ENCODE results near the gene CSTPP1. TPM values are rescaled to one million over a fixed set of nuclear protein-coding genes. Genes with fewer than 3 reads are reported as not detected.

The CSTPP1 gene
- total RNA-seq, 1 donor from 2014 or later = 36.9 TPM

GRCh38 chr11:46966773-46967172 is 30.2 kb downstream of the CSTPP1 start:
- Mint-ChIP-seq H3K27ac (ENCODE audit: unreplicated experiment) (no peak overlapping the region), H3K9me3 (ENCODE audit: unreplicated experiment) (no peaks in the 10 kb centered on the region), H3K36me3 (ENCODE audit: unreplicated experiment) (peaks cover 7% of the 10 kb centered on the region), H3K4me3 (ENCODE audit: unreplicated experiment) (no peak overlapping the region), H3K27me3 (ENCODE audit: unreplicated experiment) (no peaks in the 10 kb centered on the region), H3K4me1 (ENCODE audit: unreplicated experiment) (no peaks in the 10 kb centered on the region)
- no peak for DNase-seq (ENCODE audit: extremely low spot score, unreplicated experiment)
- TF ChIP-seq, protein P1, sequence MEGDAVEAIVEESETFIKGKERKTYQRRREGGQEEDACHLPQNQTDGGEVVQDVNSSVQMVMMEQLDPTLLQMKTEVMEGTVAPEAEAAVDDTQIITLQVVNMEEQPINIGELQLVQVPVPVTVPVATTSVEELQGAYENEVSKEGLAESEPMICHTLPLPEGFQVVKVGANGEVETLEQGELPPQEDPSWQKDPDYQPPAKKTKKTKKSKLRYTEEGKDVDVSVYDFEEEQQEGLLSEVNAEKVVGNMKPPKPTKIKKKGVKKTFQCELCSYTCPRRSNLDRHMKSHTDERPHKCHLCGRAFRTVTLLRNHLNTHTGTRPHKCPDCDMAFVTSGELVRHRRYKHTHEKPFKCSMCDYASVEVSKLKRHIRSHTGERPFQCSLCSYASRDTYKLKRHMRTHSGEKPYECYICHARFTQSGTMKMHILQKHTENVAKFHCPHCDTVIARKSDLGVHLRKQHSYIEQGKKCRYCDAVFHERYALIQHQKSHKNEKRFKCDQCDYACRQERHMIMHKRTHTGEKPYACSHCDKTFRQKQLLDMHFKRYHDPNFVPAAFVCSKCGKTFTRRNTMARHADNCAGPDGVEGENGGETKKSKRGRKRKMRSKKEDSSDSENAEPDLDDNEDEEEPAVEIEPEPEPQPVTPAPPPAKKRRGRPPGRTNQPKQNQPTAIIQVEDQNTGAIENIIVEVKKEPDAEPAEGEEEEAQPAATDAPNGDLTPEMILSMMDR (IDR thresholded peaks at IDR 0.05) = no peak

GRCh38 chr11:46967962-46968361 is 31.4 kb downstream of the CSTPP1 start:
- no peaks in the 10 kb centered on the region for H3K27me3 Mint-ChIP-seq (ENCODE audit: unreplicated experiment)
- no peak overlapping the region for H3K27ac Mint-ChIP-seq (ENCODE audit: unreplicated experiment)
- no peak for DNase-seq (ENCODE audit: extremely low spot score, unreplicated experiment)
- no peaks in the 10 kb centered on the region for H3K4me1 Mint-ChIP-seq (ENCODE audit: unreplicated experiment)
- H3K9me3 Mint-ChIP-seq (ENCODE audit: unreplicated experiment) = no peaks in the 10 kb centered on the region
- TF ChIP-seq, protein P1 (IDR thresholded peaks at IDR 0.05) = no peak
- H3K4me3 Mint-ChIP-seq (ENCODE audit: unreplicated experiment) = no peak overlapping the region
- H3K36me3 Mint-ChIP-seq (ENCODE audit: unreplicated experiment) = peaks cover 7% of the 10 kb centered on the region

GRCh38 chr11:46969379-46969778 is 32.8 kb downstream of the CSTPP1 start:
- Mint-ChIP-seq H3K4me1 (ENCODE audit: unreplicated experiment) (no peaks in the 10 kb centered on the region), H3K27ac (ENCODE audit: unreplicated experiment) (no peak overlapping the region), H3K36me3 (ENCODE audit: unreplicated experiment) (peaks cover 7% of the 10 kb centered on the region), H3K27me3 (ENCODE audit: unreplicated experiment) (no peaks in the 10 kb centered on the region), H3K4me3 (ENCODE audit: unreplicated experiment) (no peak overlapping the region), H3K9me3 (ENCODE audit: unreplicated experiment) (no peaks in the 10 kb centered on the region)
- no peak for DNase-seq (ENCODE audit: extremely low spot score, unreplicated experiment)
- TF ChIP-seq, protein P1 (IDR thresholded peaks at IDR 0.05) = no peak

DNA sequence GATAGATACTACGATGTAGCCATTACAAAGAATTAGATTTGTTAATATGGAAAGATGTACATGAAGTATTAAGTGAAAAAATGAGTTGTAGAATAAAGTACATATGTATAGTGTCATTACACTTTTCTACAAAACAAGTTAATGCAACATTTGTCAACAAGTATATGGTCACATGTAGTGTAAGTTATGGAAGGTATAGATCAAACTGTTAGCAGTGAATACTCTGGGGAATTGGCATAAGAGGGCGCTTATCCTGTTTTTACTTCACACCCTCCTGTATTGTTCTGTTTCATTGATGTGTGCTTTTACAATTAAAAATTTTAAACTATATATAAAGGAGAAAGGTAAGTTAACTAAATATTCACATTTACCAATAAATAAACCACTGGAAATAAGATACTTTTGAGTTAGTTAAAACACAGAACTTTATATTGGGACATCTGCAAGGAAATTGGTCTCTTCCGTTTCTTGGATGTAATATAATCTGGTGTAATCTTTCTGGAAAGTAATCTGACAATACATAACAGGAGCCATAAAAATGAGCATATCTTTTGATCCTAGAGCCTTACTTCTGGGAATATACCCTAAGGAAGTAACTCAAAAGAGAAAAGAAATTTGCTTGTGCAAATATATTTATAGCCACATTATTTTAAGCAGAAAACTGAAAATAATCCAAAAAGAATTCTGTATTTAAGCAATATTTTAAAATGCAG is 34.5 kb downstream of the CSTPP1 start:
- H3K27me3 Mint-ChIP-seq (ENCODE audit: unreplicated experiment) = no peaks in the 10 kb centered on the region
- DNase-seq (ENCODE audit: extremely low spot score, unreplicated experiment) = no peak
- H3K36me3 Mint-ChIP-seq (ENCODE audit: unreplicated experiment) = no peaks in the 10 kb centered on the region
- H3K4me1 Mint-ChIP-seq (ENCODE audit: unreplicated experiment) = no peaks in the 10 kb centered on the region
- TF ChIP-seq, protein P1 (IDR thresholded peaks at IDR 0.05) = no peak
- H3K9me3 Mint-ChIP-seq (ENCODE audit: unreplicated experiment) = no peaks in the 10 kb centered on the region
- H3K27ac Mint-ChIP-seq (ENCODE audit: unreplicated experiment) = no peak overlapping the region
- H3K4me3 Mint-ChIP-seq (ENCODE audit: unreplicated experiment) = no peak overlapping the region

DNA sequence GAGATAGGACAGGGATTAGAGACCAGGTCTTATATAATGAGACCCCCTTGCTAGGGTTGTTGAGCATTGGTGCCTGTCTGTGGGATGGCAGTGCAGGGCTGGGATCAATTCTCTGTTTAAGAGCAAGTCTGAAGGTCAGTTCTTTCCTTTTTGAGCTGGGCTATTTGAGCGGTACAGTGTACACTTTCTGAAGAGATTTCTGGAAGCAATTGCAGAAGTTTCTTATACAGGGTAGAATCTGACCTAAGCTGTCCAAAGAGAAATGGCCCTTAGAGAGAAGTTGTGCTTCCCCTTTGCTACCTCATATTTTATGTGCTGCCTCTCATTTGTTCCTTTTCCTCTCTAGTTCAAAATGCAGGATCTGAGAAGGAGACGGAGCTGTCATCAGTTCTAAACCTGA is 35.8 kb downstream of the CSTPP1 start:
- no peaks in the 10 kb centered on the region for H3K9me3 Mint-ChIP-seq (ENCODE audit: unreplicated experiment)
- TF ChIP-seq, protein P1 (IDR thresholded peaks at IDR 0.05) = no peak
- no peaks in the 10 kb centered on the region for H3K36me3 Mint-ChIP-seq (ENCODE audit: unreplicated experiment)
- no peak overlapping the region for H3K4me3 Mint-ChIP-seq (ENCODE audit: unreplicated experiment)
- H3K27ac Mint-ChIP-seq (ENCODE audit: unreplicated experiment) = no peak overlapping the region
- no peak for DNase-seq (ENCODE audit: extremely low spot score, unreplicated experiment)
- no peaks in the 10 kb centered on the region for H3K27me3 Mint-ChIP-seq (ENCODE audit: unreplicated experiment)
- peaks cover 5% of the 10 kb centered on the region for H3K4me1 Mint-ChIP-seq (ENCODE audit: unreplicated experiment)
